NB4 (cell line): ENCODE results near the gene ARIH2.

Experiments
- POLR2A ChIP-seq: IDR thresholded peaks from 2 replicates; pipeline ENCODE4 v1.6.1; 2011; ENCODE audit warnings: mild to moderate bottlenecking; ENCODE audit not compliant: insufficient read length; ENCODE audit errors: extremely low read depth
- TF ChIP-seq, protein P1 (sequence below): IDR thresholded peaks from one replicate; pipeline ENCODE4 v1.5.1; 2012; ENCODE audit warnings: low read depth, low read length
- TF ChIP-seq, protein P2 (sequence below): IDR thresholded peaks from 2 replicates; pipeline ENCODE4 v1.6.1; 2011; ENCODE audit warnings: low read depth, low read length

GRCh38 chr3:49026536-49026935 is 107.9 kb downstream of the ARIH2 start:
- TF ChIP-seq, protein P1, sequence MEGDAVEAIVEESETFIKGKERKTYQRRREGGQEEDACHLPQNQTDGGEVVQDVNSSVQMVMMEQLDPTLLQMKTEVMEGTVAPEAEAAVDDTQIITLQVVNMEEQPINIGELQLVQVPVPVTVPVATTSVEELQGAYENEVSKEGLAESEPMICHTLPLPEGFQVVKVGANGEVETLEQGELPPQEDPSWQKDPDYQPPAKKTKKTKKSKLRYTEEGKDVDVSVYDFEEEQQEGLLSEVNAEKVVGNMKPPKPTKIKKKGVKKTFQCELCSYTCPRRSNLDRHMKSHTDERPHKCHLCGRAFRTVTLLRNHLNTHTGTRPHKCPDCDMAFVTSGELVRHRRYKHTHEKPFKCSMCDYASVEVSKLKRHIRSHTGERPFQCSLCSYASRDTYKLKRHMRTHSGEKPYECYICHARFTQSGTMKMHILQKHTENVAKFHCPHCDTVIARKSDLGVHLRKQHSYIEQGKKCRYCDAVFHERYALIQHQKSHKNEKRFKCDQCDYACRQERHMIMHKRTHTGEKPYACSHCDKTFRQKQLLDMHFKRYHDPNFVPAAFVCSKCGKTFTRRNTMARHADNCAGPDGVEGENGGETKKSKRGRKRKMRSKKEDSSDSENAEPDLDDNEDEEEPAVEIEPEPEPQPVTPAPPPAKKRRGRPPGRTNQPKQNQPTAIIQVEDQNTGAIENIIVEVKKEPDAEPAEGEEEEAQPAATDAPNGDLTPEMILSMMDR, result no peak
- no peak for TF ChIP-seq POLR2A
- TF ChIP-seq, protein P2, sequence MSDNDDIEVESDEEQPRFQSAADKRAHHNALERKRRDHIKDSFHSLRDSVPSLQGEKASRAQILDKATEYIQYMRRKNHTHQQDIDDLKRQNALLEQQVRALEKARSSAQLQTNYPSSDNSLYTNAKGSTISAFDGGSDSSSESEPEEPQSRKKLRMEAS, result no peak
